GM10266 (cell line): ENCODE results near the gene LSG1.

ENCODE experiments used
- DNase-seq: peaks from one replicate; pipeline ENCODE4 v3.0.0; 2012; ENCODE audit errors: extremely low spot score
- TF ChIP-seq, protein P1 (sequence below): IDR thresholded peaks from 2 replicates; pipeline ENCODE4 v1.5.1; 2012; ENCODE audit warnings: mild to moderate bottlenecking, low read depth; ENCODE audit not compliant: control insufficient read depth, insufficient read depth; ENCODE audit errors: missing control alignments

The LSG1 gene

GRCh38 chr3:194602669-194603171 lies 69.3 kb downstream of the LSG1 start:
- no peak for DNase-seq
- TF ChIP-seq, protein P1, sequence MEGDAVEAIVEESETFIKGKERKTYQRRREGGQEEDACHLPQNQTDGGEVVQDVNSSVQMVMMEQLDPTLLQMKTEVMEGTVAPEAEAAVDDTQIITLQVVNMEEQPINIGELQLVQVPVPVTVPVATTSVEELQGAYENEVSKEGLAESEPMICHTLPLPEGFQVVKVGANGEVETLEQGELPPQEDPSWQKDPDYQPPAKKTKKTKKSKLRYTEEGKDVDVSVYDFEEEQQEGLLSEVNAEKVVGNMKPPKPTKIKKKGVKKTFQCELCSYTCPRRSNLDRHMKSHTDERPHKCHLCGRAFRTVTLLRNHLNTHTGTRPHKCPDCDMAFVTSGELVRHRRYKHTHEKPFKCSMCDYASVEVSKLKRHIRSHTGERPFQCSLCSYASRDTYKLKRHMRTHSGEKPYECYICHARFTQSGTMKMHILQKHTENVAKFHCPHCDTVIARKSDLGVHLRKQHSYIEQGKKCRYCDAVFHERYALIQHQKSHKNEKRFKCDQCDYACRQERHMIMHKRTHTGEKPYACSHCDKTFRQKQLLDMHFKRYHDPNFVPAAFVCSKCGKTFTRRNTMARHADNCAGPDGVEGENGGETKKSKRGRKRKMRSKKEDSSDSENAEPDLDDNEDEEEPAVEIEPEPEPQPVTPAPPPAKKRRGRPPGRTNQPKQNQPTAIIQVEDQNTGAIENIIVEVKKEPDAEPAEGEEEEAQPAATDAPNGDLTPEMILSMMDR, result no peak

DNA sequence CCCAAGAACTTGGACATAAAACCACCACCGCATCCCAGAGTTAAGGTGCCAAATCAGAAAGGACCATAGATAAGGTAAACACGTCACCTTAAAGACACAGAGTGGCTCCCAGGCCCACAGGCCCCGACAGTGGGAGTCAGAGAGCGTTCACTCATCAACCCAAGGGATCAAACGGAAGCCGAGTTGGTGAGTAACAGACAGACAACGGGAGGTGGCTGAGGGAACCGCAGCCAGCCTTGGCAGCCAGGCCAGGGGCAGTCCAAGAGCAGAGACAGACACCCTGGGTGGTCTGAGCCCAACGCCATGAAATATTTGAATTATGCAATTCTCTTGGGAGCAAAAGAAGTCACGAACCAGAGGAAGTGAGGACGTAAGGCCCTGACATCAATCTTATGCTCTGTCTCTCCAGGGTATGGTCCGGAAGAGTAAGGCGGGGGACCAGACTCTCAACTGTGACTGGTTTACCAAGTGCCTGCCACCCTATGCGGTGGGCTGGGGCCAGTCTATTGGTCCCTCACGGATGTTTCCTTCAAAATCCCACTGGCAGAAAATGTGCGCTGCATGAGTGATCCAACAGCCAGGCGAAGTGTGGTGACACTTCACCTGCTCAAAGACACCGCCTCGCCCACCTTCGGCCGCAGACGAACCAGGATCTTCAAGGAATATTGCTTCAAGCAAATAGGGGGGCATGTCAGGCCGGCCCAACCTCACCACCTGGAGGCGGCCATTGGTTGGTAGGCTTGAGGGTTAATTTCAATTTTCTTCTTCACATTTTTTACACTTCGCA lies 73.0 kb downstream of the LSG1 start:
- no peak for DNase-seq

GRCh38 chr3:194596906-194597305 lies 75.1 kb downstream of the LSG1 start:
- no peak for DNase-seq

More for the DNA sequence above, 73.0 kb downstream of the LSG1 start:
- TF ChIP-seq, protein P1, result no peak

GRCh38 chr3:194592798-194593752 lies 78.9 kb downstream of the LSG1 start:
- no peak for DNase-seq
- TF ChIP-seq, protein P1, result no peak

More at GRCh38 chr3:194596906-194597305, 75.1 kb downstream of the LSG1 start:
- TF ChIP-seq, protein P1, result no peak
